A673 (cell line): Measurements from ENCODE around the gene SFRP5. TPM values are rescaled to one million over a fixed set of nuclear protein-coding genes. Genes with fewer than 3 reads are reported as not detected.

Source experiments
- BruUV-seq: library from RNA; stranded (reverse); fragments of 400-500 nt; replicated peaks from 2 replicates; lab custom pipeline; 2021; lab: Mats Ljungman, UMichigan
- CTCF ChIA-PET: fragments of 300-600 bp; sonication (Branson Sonifier 250); formaldehyde crosslinking; loops from one replicate; lab custom pipeline; 2022; ENCODE audit warnings: antibody characterized with exemption; lab: Charles Lee
- POLR2A ChIA-PET: fragments of 300-600 bp; sonication (Branson Sonifier 250); formaldehyde crosslinking; loops from one replicate; lab custom pipeline; 2022; ENCODE audit warnings: antibody characterized with exemption; ENCODE audit not compliant: low non-redundant PET; lab: Charles Lee
- DNase-seq: peaks from one replicate; pipeline ENCODE4 v3.0.0-alpha.2; 2015; ENCODE audit warnings: low spot score
- H3K27ac ChIP-seq: fragments of 200-600 bp; sonication (generic); 2 replicates; pipeline ENCODE4 v1.5.1; 2016; ENCODE audit warnings: mixed run types, low read depth, mild to moderate bottlenecking, mixed read lengths, antibody characterized with exemption, low read length; ENCODE audit not compliant: poor library complexity, severe bottlenecking
- H3K27me3 ChIP-seq: fragments of 200-600 bp; sonication (generic); replicated peaks from 2 replicates; pipeline ENCODE4 v1.6.1; 2017; ENCODE audit warnings: mixed run types, low read depth, mild to moderate bottlenecking, mixed read lengths, antibody characterized with exemption, low read length; ENCODE audit not compliant: insufficient read depth, poor library complexity
- H3K36me3 ChIP-seq: fragments of 200-600 bp; sonication (generic); 2 replicates; pipeline ENCODE4 v1.6.1; 2016; ENCODE audit warnings: mixed run types, mild to moderate bottlenecking, mixed read lengths, antibody characterized with exemption, low read length; ENCODE audit not compliant: insufficient read depth, poor library complexity, severe bottlenecking
- H3K4me1 ChIP-seq: fragments of 200-600 bp; sonication (generic); 2 replicates; pipeline ENCODE4 v1.6.1; 2017; ENCODE audit warnings: mixed run types, mild to moderate bottlenecking, mixed read lengths, antibody characterized with exemption, low read length; ENCODE audit not compliant: insufficient read depth, poor library complexity, severe bottlenecking
- H3K4me3 ChIP-seq: fragments of 200-600 bp; sonication (generic); 2 replicates; pipeline ENCODE4 v1.5.1; 2016; ENCODE audit warnings: low read depth, mixed run types, mild to moderate bottlenecking, mixed read lengths, low read length; ENCODE audit not compliant: poor library complexity, severe bottlenecking
- H3K9me3 ChIP-seq: fragments of 200-600 bp; sonication (generic); 2 replicates; pipeline ENCODE4 v1.6.1; 2016; ENCODE audit warnings: mixed run types, low read depth, mild to moderate bottlenecking, mixed read lengths, antibody characterized with exemption, low read length; ENCODE audit not compliant: poor library complexity, severe bottlenecking
- CTCF ChIP-seq: fragments of 300-800, 200-600 bp; sonication (generic); conservative IDR thresholded peaks from 2 replicates; pipeline ENCODE4 v1.5.1; 2017; ENCODE audit warnings: low read depth, mild to moderate bottlenecking, antibody characterized with exemption, low read length, moderate library complexity, mixed read lengths
- EZH2 ChIP-seq: fragments of 200-600 bp; sonication (generic); IDR thresholded peaks from 2 replicates; pipeline ENCODE4 v1.6.1; 2017; ENCODE audit warnings: borderline replicate concordance, low read depth, mild to moderate bottlenecking, mixed read lengths, antibody characterized with exemption, low read length; ENCODE audit not compliant: poor library complexity, severe bottlenecking
- intact Hi-C: fragments of 100-400 bp; cut with micrococcal nuclease; formaldehyde crosslinking; loops from one replicate; pipeline ENCODE4 v1.10.0; 2022; ENCODE audit not compliant: unreplicated experiment
- total RNA-seq: library from RNA; stranded (reverse); gene quantifications from 2 replicates; pipeline ENCODE4 v1.2.3, GENCODE V29; 2021

The SFRP5 gene
- total RNA-seq, 1 experiment from 2014 or later = not detected

- peaks cover 12% of the 10 kb centered on the region for H3K36me3 ChIP-seq
- BruUV-seq = no TSS peak
- CTCF ChIA-PET = no interaction called here
- DNase-seq = no peak
- H3K4me3 ChIP-seq = no peak overlapping the region
- H3K9me3 ChIP-seq = no peaks in the 10 kb centered on the region
- POLR2A ChIA-PET = no interaction called here
- no peaks in the 10 kb centered on the region for H3K27me3 ChIP-seq
- TF ChIP-seq EZH2 (no peak), CTCF (no peak)
- no peak overlapping the region for H3K27ac ChIP-seq
- peaks cover 28% of the 10 kb centered on the region for H3K4me1 ChIP-seq
- intact Hi-C loops = no loop called here
Observed at GRCh38 chr10:97718178-97718577, 53.6 kb downstream of the SFRP5 start.

- no peaks in the 10 kb centered on the region for H3K27me3 ChIP-seq
- no peak overlapping the region for H3K27ac ChIP-seq
- intact Hi-C loops = no loop called here
- peaks cover 33% of the 10 kb centered on the region for H3K4me1 ChIP-seq
- ChIA-PET POLR2A (interaction anchor here (0.5 kb wide), 1 partner anchor 30 kb away, joined by 3 read pairs; the partner anchor contains the start of gene AVPI1), CTCF (interaction anchor here (0.5 kb wide), 1 partner anchor 12 kb away, joined by 3 read pairs; no protein-coding TSS in a partner anchor)
- peaks cover 12% of the 10 kb centered on the region for H3K36me3 ChIP-seq
- no peak overlapping the region for H3K4me3 ChIP-seq
- TF ChIP-seq CTCF = no peak
- TF ChIP-seq EZH2 = no peak
- no peaks in the 10 kb centered on the region for H3K9me3 ChIP-seq
- no TSS peak for BruUV-seq
- no peak for DNase-seq
Observed at GRCh38 chr10:97717627-97718026, 54.2 kb downstream of the SFRP5 start.

Other genes with a start within 250 kb of the SFRP5 start
- not detected in 2 replicates for gene ANKRD2, start 199.2 kb downstream of the SFRP5 start, total RNA-seq
- not detected in 2 replicates for gene HOGA1, start 187.6 kb downstream of the SFRP5 start, total RNA-seq
- gene C10orf62, start 182.3 kb downstream of the SFRP5 start, total RNA-seq = not detected in 2 replicates
- 8.4 and 13.4 TPM in 2 replicates for gene MORN4, start 138.5 kb downstream of the SFRP5 start, total RNA-seq
- gene PI4K2A, start 131.3 kb downstream of the SFRP5 start, total RNA-seq = 21.3 and 23.6 TPM in 2 replicates
- 2.4 and 2.6 TPM in 2 replicates for gene AVPI1, start 84.8 kb downstream of the SFRP5 start, total RNA-seq
- 26.6 and 30.1 TPM in 2 replicates for gene MARVELD1, start 58.3 kb downstream of the SFRP5 start, total RNA-seq
- gene ZFYVE27, start 34.9 kb downstream of the SFRP5 start, total RNA-seq = 26.8 and 31.7 TPM in 2 replicates
- gene GOLGA7B, start 77.8 kb upstream of the SFRP5 start, total RNA-seq = 0.63 and 0.64 TPM in 2 replicates